CD4-positive, alpha-beta T cell (primary cell): ENCODE results near the gene PMM2. TPM values are rescaled to one million over a fixed set of nuclear protein-coding genes. Genes with fewer than 3 reads are reported as not detected.
A peak's percentile ranks its signal among the peaks of the same experiment; 100 is the strongest.

Experiments
- ATAC-seq: fragments of 200-7000 bp; cut with Tn5 transposase; one replicate; pipeline ENCODE4 v1.10.0; 2022; ENCODE audit warnings: mild to moderate bottlenecking; ENCODE audit not compliant: poor library complexity
- CTCF ChIA-PET: fragments of 350-600 bp; sonication (Branson Sonifier 250); formaldehyde crosslinking; loops from one replicate; lab custom pipeline; 2021; ENCODE audit warnings: antibody characterized with exemption, inconsistent platforms; lab: Charles Lee
- POLR2A ChIA-PET: fragments of 350-600 bp; sonication (Branson Sonifier 250); formaldehyde crosslinking; loops from one replicate; lab custom pipeline; 2021; ENCODE audit warnings: antibody characterized with exemption, inconsistent platforms; lab: Charles Lee
- DNase-seq, 14 experiments: peaks; one replicate each; pipeline ENCODE4 v3.0.0-alpha.2; 2013 to 2020; ENCODE audit warnings: mixed read lengths in 2 of 14
- H3K27ac ChIP-seq, 2 donors: one replicate each; pipeline versions ENCODE4 v1.5.1 to v1.7.0; 2013; ENCODE audit warnings: low read length in 2 of 2, low read depth in 1 of 2, mild to moderate bottlenecking in 1 of 2
- H3K27me3 ChIP-seq, 2 experiments: 1 replicate in 1 of 2; 2 replicates in 1 of 2; pipeline versions ENCODE4 v1.6.1 to v1.7.0; 2013; ENCODE audit warnings: low read length in 2 of 2, control low read depth in 1 of 2, mild to moderate bottlenecking in 1 of 2, moderate library complexity in 1 of 2; ENCODE audit not compliant: insufficient read depth in 2 of 2, control insufficient read depth in 1 of 2
- H3K36me3 ChIP-seq: one replicate; pipeline ENCODE4 v1.6.1; 2013; ENCODE audit warnings: low read length, control low read depth; ENCODE audit not compliant: insufficient read depth
- H3K4me1 ChIP-seq: one replicate; pipeline ENCODE4 v1.6.1; 2013; ENCODE audit warnings: low read length, control low read depth; ENCODE audit not compliant: insufficient read depth
- H3K4me3 ChIP-seq: one replicate; pipeline ENCODE4 v1.5.1; 2013; ENCODE audit warnings: mild to moderate bottlenecking, low read length, moderate library complexity
- H3K9me3 ChIP-seq, 2 experiments: 1 replicate in 1 of 2; 2 replicates in 1 of 2; pipeline versions ENCODE4 v1.6.1 to v1.7.0; 2013; ENCODE audit warnings: low read length in 2 of 2, mild to moderate bottlenecking in 2 of 2, control low read depth in 1 of 2, moderate library complexity in 1 of 2; ENCODE audit not compliant: control insufficient read depth in 1 of 2, insufficient read depth in 1 of 2
- H3K27ac Mint-ChIP-seq: one replicate; pipeline ENCODE4 v1.8.0; 2020; ENCODE audit warnings: mixed read lengths
- H3K27me3 Mint-ChIP-seq: one replicate; pipeline ENCODE4 v1.8.0; 2021; ENCODE audit warnings: mixed read lengths
- H3K36me3 Mint-ChIP-seq: one replicate; pipeline ENCODE4 v1.8.0; 2021; ENCODE audit warnings: low read depth, mixed read lengths
- H3K4me1 Mint-ChIP-seq: one replicate; pipeline ENCODE4 v1.8.0; 2021; ENCODE audit warnings: low read depth, mixed read lengths
- H3K4me3 Mint-ChIP-seq: one replicate; pipeline ENCODE4 v1.8.0; 2020; ENCODE audit warnings: mild to moderate bottlenecking, mixed read lengths
- H3K9me3 Mint-ChIP-seq: one replicate; pipeline ENCODE4 v1.8.0; 2020; ENCODE audit warnings: mixed read lengths
- CTCF ChIP-seq: fragments of 200-600 bp; IDR thresholded peaks from one replicate; pipeline ENCODE4 v1.8.0; 2022; ENCODE audit warnings: antibody characterized with exemption, mild to moderate bottlenecking
- intact Hi-C, 2 experiments: fragments of 100-400 bp; cut with DNase I in 1 of 2; cut with micrococcal nuclease in 1 of 2; formaldehyde crosslinking; loops; one replicate each; pipeline versions ENCODE4 v1.15.1 to v1.9.0; 2023 to 2025; cut with DNase I, micrococcal nuclease
- total RNA-seq, 174 experiments: library from RNA in 2 of 174; stranded (reverse) in 2 of 174; gene quantifications; one replicate each; pipeline ENCODE4 v1.2.3 and lab custom pipeline; 2021 to 2026

PMM2 gene
- total RNA-seq, 2 experiments from 2014 or later: 24.2 to 27.0 TPM

DNA sequence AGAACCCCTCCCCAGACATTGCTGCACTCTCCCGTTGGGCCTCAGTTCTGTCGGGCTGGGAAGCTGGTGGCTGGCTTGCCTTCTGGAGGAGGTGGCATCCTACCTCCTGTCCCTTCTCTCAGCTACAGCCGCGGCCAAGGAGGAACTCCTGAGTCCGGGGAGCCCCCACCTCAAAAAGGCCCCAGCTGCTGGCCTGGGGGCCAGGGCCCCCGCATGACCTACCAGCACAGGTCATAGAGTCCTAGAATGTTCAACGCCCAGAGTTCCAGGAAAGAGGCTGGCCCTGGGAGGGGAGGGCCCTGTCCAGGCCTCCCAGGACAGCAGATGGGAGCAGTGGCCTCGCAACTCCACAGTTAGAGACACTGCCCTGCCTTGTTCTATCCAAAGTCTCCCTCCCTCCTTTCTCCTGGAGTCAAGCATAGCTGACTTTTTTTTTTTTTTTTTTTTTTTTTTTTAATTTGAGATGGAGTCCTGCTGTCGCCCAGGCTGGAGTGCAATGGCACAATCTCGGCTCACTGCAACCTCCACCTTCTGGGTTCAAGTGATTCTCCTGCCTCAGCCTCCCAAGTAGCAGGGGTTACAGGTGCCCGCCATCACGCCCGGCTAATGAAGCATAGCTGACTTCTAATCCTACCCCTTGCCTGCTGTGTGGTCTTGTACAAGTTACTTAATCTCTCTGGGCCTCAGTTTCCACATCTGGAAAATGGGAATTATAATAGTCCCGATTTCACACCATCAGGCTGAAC lies 64.1 kb downstream of the PMM2 start:
- Mint-ChIP-seq H3K36me3 (peaks cover 13% of the 10 kb centered on the region), H3K27ac (peak overlapping the region; percentile 48), H3K9me3 (no peaks in the 10 kb centered on the region), H3K27me3 (no peaks in the 10 kb centered on the region), H3K4me1 (peaks cover 27% of the 10 kb centered on the region), H3K4me3 (no peak overlapping the region)
- Histone ChIP-seq H3K9me3 (no peaks in the 10 kb centered on the region), H3K36me3 (peaks cover 15% of the 10 kb centered on the region), H3K4me1 (peaks cover 30% of the 10 kb centered on the region), H3K27ac (no peak overlapping the region), H3K4me3 (no peak overlapping the region), H3K27me3 (no peaks in the 10 kb centered on the region)
- DNase-seq (no peak), ATAC-seq (no peak)
- intact Hi-C loops: loop anchor here in 1 of 2 experiments (10.0 kb wide), 1 partner anchor 1883 kb away; the partner anchor contains the start of gene NUBP1
- CTCF ChIA-PET: interaction anchor here (2.0 kb wide), 1 partner anchor 18 kb away, joined by 6 read pairs; no protein-coding TSS in a partner anchor
- POLR2A ChIA-PET: interaction anchor here (0.6 kb wide), 1 partner anchor 39 kb away, joined by 3 read pairs; no protein-coding TSS in a partner anchor
- no peak for TF ChIP-seq CTCF

DNA sequence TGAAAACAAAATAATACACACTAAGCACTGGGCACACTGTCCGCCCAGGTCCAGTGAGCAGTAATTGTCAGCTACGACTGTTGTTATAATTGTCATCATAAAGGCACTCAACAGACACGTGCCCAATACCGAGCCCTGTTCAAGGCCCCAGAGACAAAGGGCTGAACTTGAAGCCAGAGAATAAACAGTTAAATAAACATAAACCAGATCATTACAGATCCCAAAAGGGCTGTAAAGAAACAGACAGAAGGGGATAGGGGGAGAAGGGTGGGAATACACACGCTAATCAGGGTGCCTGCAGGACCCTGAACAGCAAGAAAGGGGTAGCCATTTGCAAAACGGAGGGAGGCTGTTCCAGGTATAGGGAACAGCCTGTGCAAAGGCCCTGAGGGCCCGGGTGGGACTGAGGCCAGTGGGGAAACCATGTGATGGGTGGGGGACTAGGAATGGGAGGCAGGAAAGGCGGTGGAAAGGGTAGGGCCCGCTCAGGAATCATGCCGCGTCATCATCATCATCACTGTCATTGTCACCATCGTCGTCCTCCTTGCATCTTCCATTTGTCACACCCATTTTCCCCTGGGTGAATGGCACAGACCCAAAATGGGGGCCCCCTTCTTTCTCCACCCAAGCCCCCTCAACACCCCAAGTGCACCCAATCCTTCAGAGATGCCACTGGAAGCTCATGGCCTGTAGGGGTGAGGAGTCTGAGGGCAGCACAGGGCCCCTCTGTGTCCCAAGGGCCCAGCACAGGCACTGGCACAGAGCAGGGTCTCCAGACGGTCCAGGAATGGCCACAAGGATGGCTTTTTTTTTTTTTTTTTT lies 64.9 kb downstream of the PMM2 start:
- ChIA-PET CTCF (interaction anchor here (2.0 kb wide), 1 partner anchor 18 kb away, joined by 6 read pairs; no protein-coding TSS in a partner anchor), POLR2A (no interaction called here)
- no peak for TF ChIP-seq CTCF
- peaks cover 34% of the 10 kb centered on the region for H3K4me1 ChIP-seq
- H3K9me3 Mint-ChIP-seq: no peaks in the 10 kb centered on the region
- ATAC-seq (no peak), DNase-seq (no peak)
- H3K4me1 Mint-ChIP-seq: peaks cover 30% of the 10 kb centered on the region
- peaks cover 14% of the 10 kb centered on the region for H3K36me3 Mint-ChIP-seq
- H3K27ac Mint-ChIP-seq: peak overlapping the region; percentile 48
- H3K27me3 ChIP-seq: no peaks in the 10 kb centered on the region
- no peaks in the 10 kb centered on the region for H3K9me3 ChIP-seq
- H3K36me3 ChIP-seq: peaks cover 14% of the 10 kb centered on the region
- H3K4me3 ChIP-seq: no peak overlapping the region
- H3K27ac ChIP-seq: no peak overlapping the region
- H3K27me3 Mint-ChIP-seq: no peaks in the 10 kb centered on the region
- intact Hi-C loops: loop anchor here in 1 of 2 experiments (10.0 kb wide), 1 partner anchor 1882 kb away; the partner anchor contains the start of gene NUBP1
- H3K4me3 Mint-ChIP-seq: peak overlapping the region; percentile 42

GRCh38 chr16:8863594-8864424 lies 66.2 kb downstream of the PMM2 start:
- peaks cover 36% of the 10 kb centered on the region for H3K4me1 Mint-ChIP-seq
- H3K27me3 ChIP-seq: no peaks in the 10 kb centered on the region
- ATAC-seq (no peak), DNase-seq (no peak)
- no peak for TF ChIP-seq CTCF
- ChIA-PET CTCF (no interaction called here), POLR2A (interaction anchor here (1.2 kb wide), 1 partner anchor 12 kb away, joined by 3 read pairs; no protein-coding TSS in a partner anchor)
- H3K27ac Mint-ChIP-seq: peak overlapping the region; percentile 40
- no peaks in the 10 kb centered on the region for H3K9me3 ChIP-seq
- H3K27me3 Mint-ChIP-seq: no peaks in the 10 kb centered on the region
- H3K4me1 ChIP-seq: peaks cover 39% of the 10 kb centered on the region
- no peak overlapping the region for H3K4me3 ChIP-seq
- intact Hi-C loops: loop anchor here in 1 of 2 experiments (10.0 kb wide), 1 partner anchor 1881 kb away; the partner anchor contains the start of gene NUBP1
- H3K9me3 Mint-ChIP-seq: no peaks in the 10 kb centered on the region
- peaks cover 4% of the 10 kb centered on the region for H3K36me3 ChIP-seq
- H3K27ac ChIP-seq: no peak overlapping the region
- peak overlapping the region; percentile 30 for H3K4me3 Mint-ChIP-seq
- peaks cover 12% of the 10 kb centered on the region for H3K36me3 Mint-ChIP-seq
